Gastroesophageal sphincter (tissue), 4 donors: Measurements from ENCODE around the gene ARMC12. TPM values are rescaled to one million over a fixed set of nuclear protein-coding genes. Genes with fewer than 3 reads are reported as not detected.

Experiments
- ATAC-seq: fragments of 150-250 bp; one replicate; pipeline ENCODE4 v1.9.1; 2016; ENCODE audit warnings: mild to moderate bottlenecking, moderate library complexity
- H3K27ac ChIP-seq, 4 donors: fragments of 200-600 bp; sonication (generic) in 3 of 4; 1 replicate in 3 of 4; 2 replicates in 1 of 4; pipeline ENCODE4 v1.5.1; 2016 to 2019
- H3K27me3 ChIP-seq: fragments of 200-600 bp; sonication (generic); one replicate; pipeline ENCODE4 v1.5.1; 2019
- H3K36me3 ChIP-seq, 2 donors: fragments of 200-600 bp; sonication (generic); one replicate each; pipeline ENCODE4 v1.5.1; 2019; ENCODE audit warnings: control low read depth in 1 of 2
- H3K4me1 ChIP-seq, 3 donors: fragments of 200-600 bp; sonication (generic); 1 replicate in 2 of 3; 2 replicates in 1 of 3; pipeline ENCODE4 v1.5.1; 2016 to 2019; ENCODE audit warnings: control low read depth in 2 of 3
- H3K4me3 ChIP-seq, 2 donors: fragments of 200-600 bp; sonication (generic); one replicate each; pipeline ENCODE4 v1.5.1; 2019; ENCODE audit warnings: mild to moderate bottlenecking in 1 of 2, moderate library complexity in 1 of 2
- H3K9me3 ChIP-seq, 3 donors: fragments of 200-600 bp; sonication (generic); one replicate each; pipeline ENCODE4 v1.5.1; 2017 to 2019; ENCODE audit warnings: control low read depth in 2 of 3
- CTCF ChIP-seq, 4 experiments: fragments of 200-600 bp in 2 of 4; fragments of 450-650 bp in 2 of 4; sonication (generic) in 1 of 4; IDR thresholded peaks; one replicate each; pipeline ENCODE4 v1.5.1; 2017 to 2019; ENCODE audit warnings: antibody characterized with exemption in 4 of 4, mild to moderate bottlenecking in 2 of 4, moderate library complexity in 2 of 4
- EP300 ChIP-seq: sonication (generic); formaldehyde crosslinking; IDR thresholded peaks from one replicate; pipeline ENCODE4 v1.6.1; 2017; ENCODE audit warnings: antibody characterized with exemption, mild to moderate bottlenecking
- POLR2A ChIP-seq, 2 donors: fragments of 450-650 bp; IDR thresholded peaks; one replicate each; pipeline ENCODE4 v1.6.1; 2017; ENCODE audit warnings: antibody characterized with exemption in 2 of 2, mild to moderate bottlenecking in 2 of 2, moderate library complexity in 1 of 2
- POLR2AphosphoS5 ChIP-seq: sonication (generic); formaldehyde crosslinking; IDR thresholded peaks from one replicate; pipeline ENCODE4 v1.6.1; 2017; ENCODE audit warnings: antibody characterized with exemption
- WGBS, 2 donors: methylation state at CpG; one replicate each; pipeline ENCODE4 v1.1.5; 2018; ENCODE audit warnings: low coverage in 1 of 2; 5-methylcytosine and 5-hydroxymethylcytosine counted together
- total RNA-seq, 4 donors: library from RNA; depleted of rRNA; stranded (reverse); fragments of >200 nt; gene quantifications; one replicate each; pipeline ENCODE4 v1.1.0, GENCODE V29; 2016

The ARMC12 gene
- total RNA-seq, 4 donors from 2014 or later = 0.54 to 1.5 TPM; not detected in 2

GRCh38 chr6:35706468-35706867 lies 30.4 kb upstream of the ARMC12 start:
- Histone ChIP-seq H3K36me3 (no peaks in the 10 kb centered on the region), H3K9me3 (no peaks in the 10 kb centered on the region), H3K4me3 (no peak overlapping the region), H3K27ac (no peak overlapping the region), H3K27me3 (no peaks in the 10 kb centered on the region), H3K4me1 (no peaks in the 10 kb centered on the region)
- 64 to 71% methylated on average over 3 of the region's 3 CpGs for WGBS, 2 donors
- no peak for ATAC-seq
- TF ChIP-seq POLR2AphosphoS5 = no peak
- no peak for TF ChIP-seq CTCF (IDR thresholded peaks at IDR 0.05)
- no peak for TF ChIP-seq POLR2A (IDR thresholded peaks at IDR 0.05)
- no peak for TF ChIP-seq EP300

- WGBS, 2 donors = 57 to 73% methylated on average over 4 of the region's 4 CpGs
- H3K27me3 ChIP-seq = no peaks in the 10 kb centered on the region
- H3K4me1 ChIP-seq = no peaks in the 10 kb centered on the region
- ATAC-seq = no peak
- no peak for TF ChIP-seq POLR2AphosphoS5
- no peak for TF ChIP-seq CTCF (IDR thresholded peaks at IDR 0.05)
- TF ChIP-seq EP300 = no peak
- no peak for TF ChIP-seq POLR2A (IDR thresholded peaks at IDR 0.05)
- no peaks in the 10 kb centered on the region for H3K9me3 ChIP-seq
- no peak overlapping the region for H3K27ac ChIP-seq
- H3K4me3 ChIP-seq = no peak overlapping the region
- H3K36me3 ChIP-seq = no peaks in the 10 kb centered on the region
These were observed 29.0 kb upstream of the ARMC12 start for GRCh38 chr6:35707714-35708407.

GRCh38 chr6:35708585-35708984 lies 28.2 kb upstream of the ARMC12 start:
- Histone ChIP-seq H3K4me3 (no peak overlapping the region), H3K36me3 (no peaks in the 10 kb centered on the region), H3K9me3 (no peaks in the 10 kb centered on the region), H3K4me1 (no peaks in the 10 kb centered on the region), H3K27me3 (no peaks in the 10 kb centered on the region), H3K27ac (no peak overlapping the region)
- TF ChIP-seq EP300 = no peak
- no peak for TF ChIP-seq POLR2AphosphoS5
- TF ChIP-seq CTCF (IDR thresholded peaks at IDR 0.05) = no peak
- ATAC-seq = no peak

- Histone ChIP-seq H3K4me3 (no peak overlapping the region), H3K27ac (no peak overlapping the region), H3K36me3 (no peaks in the 10 kb centered on the region), H3K9me3 (no peaks in the 10 kb centered on the region), H3K27me3 (no peaks in the 10 kb centered on the region), H3K4me1 (no peaks in the 10 kb centered on the region)
- 65 to 92% methylated on average over 4 of the region's 4 CpGs for WGBS, 2 donors
- TF ChIP-seq CTCF (IDR thresholded peaks at IDR 0.05) = no peak
- TF ChIP-seq POLR2AphosphoS5 = no peak
- TF ChIP-seq EP300 = no peak
- TF ChIP-seq POLR2A (IDR thresholded peaks at IDR 0.05) = no peak
- ATAC-seq = no peak
These were observed 26.5 kb upstream of the ARMC12 start for GRCh38 chr6:35710241-35710847.

- Histone ChIP-seq H3K27me3 (no peaks in the 10 kb centered on the region), H3K27ac (no peak overlapping the region), H3K4me1 (peaks cover 0 to 7% (median 3%) of the 10 kb centered on the region in 3 donors), H3K9me3 (no peaks in the 10 kb centered on the region), H3K36me3 (no peaks in the 10 kb centered on the region), H3K4me3 (no peak overlapping the region)
- WGBS, 2 donors = 94 to 95% methylated on average over 3 to 7 of the region's 7 CpGs
- no peak for TF ChIP-seq CTCF (IDR thresholded peaks at IDR 0.05)
- no peak for ATAC-seq
These were observed 25.1 kb upstream of the ARMC12 start for GRCh38 chr6:35711731-35712130.
